DND-41 (cell line): ENCODE data around the gene PLEKHA7.
"Not testable (repeated sequence)": the region's sequence is repeated elsewhere in the genome, so short reads cannot be mapped to it uniquely, and the experiment has no call there.

ENCODE experiments used
- ATAC-seq: fragments of 200-7000 bp; cut with Tn5 transposase; 3 replicates; pipeline ENCODE4 v1.9.1; 2021; ENCODE audit warnings: low read depth; ENCODE audit not compliant: insufficient read depth
- DNase-seq: peaks from one replicate; pipeline ENCODE4 v3.0.0-alpha.2; 2020
- H2AFZ ChIP-seq: 2 replicates; pipeline ENCODE4 v1.6.0; 2012; ENCODE audit warnings: low read depth, low read length
- H3K27ac ChIP-seq: 2 replicates; pipeline ENCODE4 v1.5.1; 2012; ENCODE audit warnings: low read length, inconsistent platforms
- H3K27me3 ChIP-seq: fragments of 200-600 bp; sonication (generic); 2 replicates; pipeline ENCODE4 v1.6.0; 2012; ENCODE audit warnings: low read length, mild to moderate bottlenecking, inconsistent platforms; ENCODE audit not compliant: insufficient read depth, poor library complexity
- H3K36me3 ChIP-seq: 2 replicates; pipeline ENCODE4 v1.5.1; 2012; ENCODE audit warnings: low read length, inconsistent platforms; ENCODE audit not compliant: insufficient read depth
- H3K4me1 ChIP-seq: 2 replicates; pipeline ENCODE4 v1.5.1; 2012; ENCODE audit warnings: mild to moderate bottlenecking, low read length; ENCODE audit not compliant: insufficient read depth
- H3K4me2 ChIP-seq: 2 replicates; pipeline ENCODE4 v1.6.0; 2012; ENCODE audit warnings: mild to moderate bottlenecking, moderate library complexity, low read length, inconsistent platforms; ENCODE audit not compliant: insufficient read depth
- H3K4me3 ChIP-seq, 2 experiments: fragments of 200-600 bp in 1 of 2; shearing (Covaris generic) in 1 of 2; 2 replicates each; pipeline ENCODE4 v1.5.1; 2012 to 2016; ENCODE audit warnings: inconsistent platforms in 2 of 2, low read length in 2 of 2, mild to moderate bottlenecking in 2 of 2, low read depth in 1 of 2, moderate library complexity in 1 of 2
- H3K79me2 ChIP-seq: 2 replicates; pipeline ENCODE4 v1.6.0; 2012; ENCODE audit warnings: low read length, inconsistent platforms; ENCODE audit not compliant: insufficient read depth
- H3K9ac ChIP-seq: 2 replicates; pipeline ENCODE4 v1.6.0; 2012; ENCODE audit warnings: low read depth, mild to moderate bottlenecking, inconsistent platforms, low read length, moderate library complexity
- H3K9me3 ChIP-seq: 2 replicates; pipeline ENCODE4 v1.5.1; 2012; ENCODE audit warnings: low read length, moderate library complexity, mild to moderate bottlenecking, inconsistent platforms; ENCODE audit not compliant: insufficient read depth, severe bottlenecking
- H4K20me1 ChIP-seq: 2 replicates; pipeline ENCODE4 v1.6.0; 2012; ENCODE audit warnings: low read length; ENCODE audit not compliant: insufficient read depth
- CTCF ChIP-seq: IDR thresholded peaks from 2 replicates; pipeline ENCODE4 v1.5.1; 2012; ENCODE audit warnings: borderline replicate concordance, low read length, moderate library complexity, mild to moderate bottlenecking; ENCODE audit not compliant: poor library complexity, severe bottlenecking; ENCODE audit errors: extremely low read depth
- EZH2 ChIP-seq: IDR thresholded peaks from 3 replicates; pipeline ENCODE4 v1.6.1; 2012; ENCODE audit warnings: borderline replicate concordance, low read depth, mild to moderate bottlenecking, moderate library complexity, low read length, inconsistent platforms; ENCODE audit not compliant: severe bottlenecking

Gene PLEKHA7

GRCh38 chr11:16873289-16873688 is 140.9 kb downstream of the PLEKHA7 start:
- H3K79me2 ChIP-seq, result no peaks in the 10 kb centered on the region
- ATAC-seq, result no peak

GRCh38 chr11:16871368-16871767 is 142.8 kb downstream of the PLEKHA7 start:
- no peak overlapping the region for H3K4me2 ChIP-seq
- peaks cover 21% of the 10 kb centered on the region for H3K27me3 ChIP-seq
- no peaks in the 10 kb centered on the region for H3K9me3 ChIP-seq
- no peaks in the 10 kb centered on the region for H3K4me1 ChIP-seq
- H3K4me3 ChIP-seq, result no peak overlapping the region
- H3K27ac ChIP-seq, result no peak overlapping the region
- H2AFZ ChIP-seq, result no peak overlapping the region
- no peaks in the 10 kb centered on the region for H3K36me3 ChIP-seq
- H3K79me2 ChIP-seq, result no peaks in the 10 kb centered on the region
- no peaks in the 10 kb centered on the region for H4K20me1 ChIP-seq
- ATAC-seq, result no peak
- no peak for TF ChIP-seq EZH2
- TF ChIP-seq CTCF, result no peak
- no peak for DNase-seq
- no peak overlapping the region for H3K9ac ChIP-seq

More at GRCh38 chr11:16873289-16873688, 140.9 kb downstream of the PLEKHA7 start:
- Histone ChIP-seq H3K9me3 (no peaks in the 10 kb centered on the region), H3K36me3 (no peaks in the 10 kb centered on the region), H3K27me3 (peaks cover 35% of the 10 kb centered on the region), H3K4me3 (no peak overlapping the region), H3K4me1 (no peaks in the 10 kb centered on the region), H3K9ac (no peak overlapping the region), H3K27ac (no peak overlapping the region), H4K20me1 (no peaks in the 10 kb centered on the region), H2AFZ (no peak overlapping the region), H3K4me2 (no peak overlapping the region)
- DNase-seq, result no peak
- TF ChIP-seq EZH2, result no peak
- TF ChIP-seq CTCF, result no peak

GRCh38 chr11:16867097-16867496 is 147.1 kb downstream of the PLEKHA7 start:
- Histone ChIP-seq H3K79me2 (no peaks in the 10 kb centered on the region), H3K9ac (no peak overlapping the region), H3K36me3 (no peaks in the 10 kb centered on the region), H3K4me1 (no peaks in the 10 kb centered on the region), H3K9me3 (no peaks in the 10 kb centered on the region), H3K27me3 (peaks cover 9% of the 10 kb centered on the region), H2AFZ (no peak overlapping the region), H3K27ac (no peak overlapping the region), H3K4me3 (no peak overlapping the region), H3K4me2 (no peak overlapping the region), H4K20me1 (no peaks in the 10 kb centered on the region)
- TF ChIP-seq CTCF, result no peak
- TF ChIP-seq EZH2, result no peak
- DNase-seq (no peak), ATAC-seq (no peak)

- H3K4me2 ChIP-seq, H3K4me1 ChIP-seq, ATAC-seq, H3K79me2 ChIP-seq, H3K36me3 ChIP-seq, H2AFZ ChIP-seq, H3K9ac ChIP-seq, H3K4me3 ChIP-seq, H4K20me1 ChIP-seq, DNase-seq, H3K27ac ChIP-seq, H3K9me3 ChIP-seq: not testable (repeated sequence)
- peaks cover 19% of the 10 kb centered on the region for H3K27me3 ChIP-seq
Measured at GRCh38 chr11:16864428-16864827, 149.8 kb downstream of the PLEKHA7 start.
